Activated gamma-delta T cell (primary cell): ENCODE results near the gene ITK.

Experiments used
- DNase-seq: peaks from one replicate; lab custom pipeline; 2025; lab: John Stamatoyannopoulos, UW
- total RNA-seq, 2 donors: gene quantifications; one replicate each; lab custom pipeline; 2026; lab: John Stamatoyannopoulos, UW

Gene ITK
- 392 to 462 reads per million in 2 donors for total RNA-seq

- no peak for DNase-seq
These were observed at the start of gene ITK for GRCh38 chr5:157180374-157181264. TSS of gene ITK (plus strand) at chr5:157180840. CDS start at chr5:157180978, 138 bp downstream.

GRCh38 chr5:157130925-157131324, 49.7 kb upstream of the ITK start:
- DNase-seq: no peak

DNA sequence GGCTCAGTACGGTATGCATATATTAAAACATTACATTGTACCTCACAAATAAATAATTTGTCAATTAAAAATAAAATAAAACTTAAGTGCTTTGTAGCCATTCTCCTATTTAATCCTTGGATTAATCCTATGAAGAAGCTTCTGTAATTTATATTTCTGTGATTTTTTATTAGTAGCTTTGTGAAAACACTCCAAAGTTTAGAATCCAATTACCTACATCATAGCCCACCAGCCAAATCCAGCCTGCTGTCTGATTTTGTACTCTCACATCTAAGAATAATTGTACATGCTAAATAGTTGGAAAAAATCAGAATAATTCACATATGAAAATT, 48.4 kb upstream of the ITK start:
- DNase-seq: no peak

DNA sequence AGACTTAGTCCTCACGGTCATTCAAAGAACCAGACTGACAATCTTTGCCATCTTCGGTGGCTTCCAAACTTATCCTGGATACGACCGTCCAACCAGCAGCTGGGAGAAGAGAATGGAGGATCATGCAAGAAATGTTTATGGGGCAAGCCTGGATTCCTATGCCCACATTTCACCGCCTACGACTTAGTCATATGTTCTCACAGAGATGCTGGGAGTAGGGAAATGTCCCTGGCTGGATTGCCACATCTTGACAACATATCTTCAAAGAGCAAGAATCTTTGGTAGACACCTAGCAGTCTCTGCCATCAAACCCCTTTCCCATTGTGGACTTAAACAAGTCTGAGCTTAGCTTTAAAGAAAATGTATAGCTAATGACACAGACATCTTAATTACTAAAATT, 42.9 kb upstream of the ITK start:
- DNase-seq: no peak

DNA sequence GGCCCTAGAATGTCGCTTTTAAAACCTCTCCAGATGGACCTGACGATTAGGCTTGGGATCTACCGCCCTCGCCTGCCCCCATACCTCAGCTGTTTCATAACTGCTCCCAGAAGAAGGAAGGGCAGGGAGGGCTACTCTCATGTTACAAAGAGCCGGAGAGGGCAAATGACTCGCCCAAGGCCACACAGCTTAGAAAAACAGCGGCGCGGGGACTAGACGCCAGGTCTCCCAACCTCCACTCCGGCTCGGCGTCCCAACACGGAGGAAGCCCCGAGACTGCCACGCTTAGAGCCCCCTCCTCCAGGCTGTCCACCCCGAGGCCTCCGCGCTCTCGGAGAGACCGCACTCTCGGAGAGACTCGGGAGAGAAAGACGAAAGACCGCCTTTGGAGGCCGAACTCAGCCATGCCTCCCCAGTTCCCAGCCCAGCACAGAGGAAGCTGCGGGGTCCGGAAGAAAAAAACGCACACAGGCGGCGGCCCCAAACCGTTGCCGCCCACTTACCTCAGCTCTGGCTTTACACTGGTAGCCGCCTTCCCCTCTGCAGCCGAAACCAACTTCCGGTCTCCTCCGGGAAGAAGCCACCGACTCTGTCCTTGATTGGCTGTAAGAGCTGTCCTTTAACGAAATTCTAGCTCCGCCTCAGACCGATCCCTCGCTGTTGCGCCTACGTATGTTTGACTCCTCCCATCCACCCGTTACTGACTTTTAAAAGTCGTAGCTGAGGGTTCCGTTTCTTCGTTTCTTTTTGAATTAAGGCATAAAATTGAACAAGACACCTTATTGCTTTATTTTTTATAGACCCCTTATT, 38.1 kb upstream of the ITK start, which contains the start of gene MED7:
Gene MED7 (minus strand): TSS at position 549 of the 810 bp plus-strand sequence. CDS start 3,434 bp downstream, outside the sequence.
- peak; percentile 49 for DNase-seq

- no peak for DNase-seq
These were observed 37.3 kb upstream of the ITK start for GRCh38 chr5:157143127-157143971.

- no peak for DNase-seq
These were observed 31.7 kb upstream of the ITK start for GRCh38 chr5:157148734-157149615.

DNA sequence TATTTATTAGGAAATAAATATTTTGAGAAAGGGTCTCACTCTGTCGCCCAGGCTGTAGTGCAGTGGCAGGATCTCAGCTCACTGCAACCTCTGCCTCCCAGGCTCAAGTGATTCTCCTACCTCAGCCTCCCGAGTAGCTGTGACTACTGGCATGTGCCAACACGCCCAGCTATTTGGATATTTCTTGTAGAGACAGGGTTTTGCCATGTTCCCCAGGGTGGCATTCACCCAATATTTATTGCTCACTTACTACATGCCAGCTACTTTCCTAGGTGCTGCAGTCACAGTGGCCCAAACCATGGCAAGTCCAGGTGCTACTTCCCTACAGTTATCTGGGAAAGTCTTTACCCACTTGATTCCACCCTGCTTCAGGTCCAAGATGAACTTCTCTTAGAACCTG, 29.6 kb upstream of the ITK start:
- DNase-seq: no peak

GRCh38 chr5:157155297-157155696, 25.3 kb upstream of the ITK start:
- DNase-seq: no peak

GRCh38 chr5:157157293-157157891, 23.2 kb upstream of the ITK start:
- DNase-seq: no peak

GRCh38 chr5:157159209-157159751, 21.4 kb upstream of the ITK start:
- DNase-seq: no peak

DNA sequence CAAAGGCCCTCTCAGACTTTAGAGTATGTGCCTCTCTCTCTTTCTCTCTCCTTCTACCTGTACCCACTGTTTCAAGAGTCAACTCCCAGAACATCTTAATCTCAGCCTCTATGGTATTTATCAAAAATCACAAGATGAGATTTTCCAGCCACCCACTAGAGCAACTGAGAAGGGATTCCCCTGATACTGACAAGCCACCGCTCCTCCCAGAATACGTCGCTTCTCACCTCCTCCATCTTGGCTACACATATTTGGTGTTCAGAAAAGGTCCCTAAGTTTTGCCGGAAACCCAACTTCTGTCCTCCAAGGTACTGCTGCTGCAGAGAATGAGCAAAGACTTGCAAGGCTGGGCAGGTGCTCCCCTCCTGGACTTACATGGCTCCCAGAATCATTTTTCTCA, 20.6 kb upstream of the ITK start:
- DNase-seq: no peak

GRCh38 chr5:157161996-157162395, 18.6 kb upstream of the ITK start:
- no peak for DNase-seq

DNA sequence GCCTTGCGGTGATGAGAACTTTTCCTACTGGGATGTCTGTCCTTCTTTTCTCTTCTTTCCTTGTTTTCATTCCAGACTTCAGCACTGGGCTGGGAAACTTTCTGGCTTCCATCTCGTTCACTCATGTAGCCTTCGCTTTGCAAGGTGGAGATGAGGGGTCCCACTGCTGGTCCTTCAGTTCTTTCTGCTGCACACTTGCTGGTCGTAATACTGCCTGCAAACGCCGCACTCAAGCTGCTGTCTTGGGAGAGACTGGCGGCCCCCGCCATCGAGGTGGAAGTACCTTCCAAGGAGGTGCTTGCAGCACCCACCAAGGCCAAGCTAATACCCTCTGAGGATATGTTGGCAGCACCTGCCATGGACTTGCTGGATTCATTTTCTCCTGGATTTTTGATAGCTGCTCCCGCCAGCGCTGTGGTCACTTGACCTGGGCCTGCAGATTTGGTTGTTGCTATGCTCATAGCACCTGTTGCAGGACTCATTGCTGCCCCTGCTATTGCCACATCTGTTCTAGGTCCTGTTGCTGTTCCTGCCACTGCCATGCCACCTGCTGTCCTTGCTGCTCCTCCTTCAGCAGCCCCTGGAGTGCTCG, 17.6 kb upstream of the ITK start:
- DNase-seq: no peak

DNA sequence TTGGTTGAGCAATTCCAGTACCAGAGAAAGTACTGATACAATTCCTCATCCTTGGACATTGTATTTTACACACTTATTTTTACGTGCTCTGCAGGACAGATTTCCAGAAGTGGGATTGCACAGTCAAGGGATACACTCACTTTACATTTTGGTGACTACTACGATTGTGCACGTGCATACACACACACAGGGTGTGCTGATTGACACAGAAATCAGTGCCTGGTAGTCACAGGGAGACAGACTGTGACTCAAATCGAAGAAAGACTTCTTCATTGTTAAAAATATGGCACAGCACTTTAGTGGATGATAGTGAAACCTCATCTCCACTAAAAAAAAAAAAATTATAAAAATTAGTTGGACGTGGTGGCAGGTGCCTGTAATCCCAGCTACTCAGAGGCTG, 16.1 kb upstream of the ITK start:
- DNase-seq: no peak

- DNase-seq: no peak
These were observed 15.4 kb upstream of the ITK start for GRCh38 chr5:157165261-157165660.

DNA sequence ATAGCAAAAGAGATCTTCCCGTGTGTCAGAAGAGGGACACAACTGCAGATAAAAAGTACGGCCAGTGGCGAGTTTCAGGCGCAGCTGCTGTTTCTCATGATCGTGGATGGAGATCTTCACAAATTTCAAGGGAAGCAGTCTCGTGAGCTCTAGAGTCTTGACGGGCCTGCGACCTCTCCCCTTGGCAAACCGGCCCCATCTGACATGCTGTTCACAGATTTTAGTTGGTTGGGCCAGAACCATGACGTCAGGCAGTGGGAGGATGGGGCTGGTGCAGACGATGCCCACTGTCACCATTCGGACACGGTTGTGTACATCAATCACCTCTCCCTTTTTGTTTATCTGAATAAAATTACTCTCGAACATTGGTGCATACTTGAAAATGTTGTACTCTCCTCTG, 15.0 kb upstream of the ITK start:
- DNase-seq: no peak

- DNase-seq: no peak
These were observed 14.1 kb upstream of the ITK start, which contains the start of gene GARIN3 for GRCh38 chr5:157166214-157167213. TSS of gene GARIN3 (minus strand) at chr5:157166264. CDS start at chr5:157166168, 96 bp downstream.
